HG03103 (cell line): ENCODE results near the gene ANXA10.
"Not testable (repeated sequence)": the region's sequence is repeated elsewhere in the genome, so short reads cannot be mapped to it uniquely, and the experiment has no call there.

Experiments used
- ATAC-seq: cut with Tn5 transposase; IDR thresholded peaks from one replicate; pipeline ENCODE4 v1.9.1; 2021; ENCODE audit warnings: low read depth; ENCODE audit not compliant: unreplicated experiment

The ANXA10 gene

GRCh38 chr4:168092176-168092712, at the start of gene ANXA10:
Gene ANXA10, plus strand, starts transcription at chr4:168092537. Its CDS starts 164 bp downstream, at chr4:168092701.
- ATAC-seq = no peak

GRCh38 chr4:168045354-168045753, 47.0 kb upstream of the ANXA10 start:
- ATAC-seq = no peak

DNA sequence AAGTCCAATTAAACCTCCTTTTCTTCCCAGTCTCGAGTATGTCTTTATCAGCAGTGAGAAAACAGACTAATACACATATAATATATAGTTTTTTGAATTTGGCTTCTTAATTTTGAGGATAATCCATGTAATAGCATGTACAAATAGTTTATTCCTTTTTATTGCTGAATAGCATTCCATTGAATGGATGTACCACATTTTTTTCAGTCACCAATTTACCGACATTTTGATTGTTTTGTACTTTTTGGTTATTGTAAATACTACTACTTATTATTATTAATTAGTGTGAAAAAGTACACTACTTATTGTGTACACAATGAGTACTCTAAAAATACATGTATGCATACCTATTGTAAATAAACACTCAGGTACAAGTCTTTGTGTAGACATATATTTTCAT, 42.3 kb upstream of the ANXA10 start:
- no peak for ATAC-seq

- no peak for ATAC-seq
These were observed 40.8 kb upstream of the ANXA10 start for GRCh38 chr4:168051526-168051925.

DNA sequence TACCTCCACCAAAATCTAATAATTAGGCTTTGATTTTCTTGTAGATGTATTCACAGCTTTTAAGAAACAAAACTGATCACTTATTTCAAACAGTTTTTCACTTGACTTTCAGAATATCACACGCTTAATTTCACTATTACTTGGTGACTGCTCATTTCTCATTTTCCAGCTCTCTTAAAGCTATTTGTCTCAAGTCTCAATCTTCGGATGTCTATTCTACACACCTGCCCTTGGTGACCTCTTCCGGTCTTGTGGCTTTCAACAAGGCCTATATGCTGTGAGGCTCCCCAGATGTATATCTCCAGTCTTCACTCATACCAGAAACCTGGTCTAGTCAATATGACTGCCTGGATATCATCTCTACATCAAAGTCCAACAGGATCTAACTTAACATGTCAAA, 34.9 kb upstream of the ANXA10 start:
- ATAC-seq = no peak

DNA sequence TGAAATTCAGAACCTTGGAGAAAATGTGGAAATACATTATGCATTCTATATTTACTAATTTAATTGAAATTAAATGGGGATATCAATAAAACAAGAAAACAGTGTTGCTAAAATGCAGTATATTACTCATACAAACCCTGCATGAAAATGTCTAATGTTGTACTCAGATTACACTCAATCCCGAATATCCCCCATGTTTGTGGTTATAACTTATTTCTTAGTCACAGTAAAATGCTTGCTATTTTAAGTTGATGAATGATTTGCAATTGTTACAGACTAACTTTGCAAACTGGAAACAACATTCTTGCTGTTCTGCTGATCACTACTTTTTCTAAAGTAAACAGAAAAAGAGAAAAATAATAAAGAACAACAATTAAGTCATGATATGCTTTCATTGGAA, 33.1 kb upstream of the ANXA10 start:
- ATAC-seq = no peak

GRCh38 chr4:168063031-168063430, 29.3 kb upstream of the ANXA10 start:
- no peak for ATAC-seq

GRCh38 chr4:168070903-168071302, 21.4 kb upstream of the ANXA10 start:
- ATAC-seq = no peak

DNA sequence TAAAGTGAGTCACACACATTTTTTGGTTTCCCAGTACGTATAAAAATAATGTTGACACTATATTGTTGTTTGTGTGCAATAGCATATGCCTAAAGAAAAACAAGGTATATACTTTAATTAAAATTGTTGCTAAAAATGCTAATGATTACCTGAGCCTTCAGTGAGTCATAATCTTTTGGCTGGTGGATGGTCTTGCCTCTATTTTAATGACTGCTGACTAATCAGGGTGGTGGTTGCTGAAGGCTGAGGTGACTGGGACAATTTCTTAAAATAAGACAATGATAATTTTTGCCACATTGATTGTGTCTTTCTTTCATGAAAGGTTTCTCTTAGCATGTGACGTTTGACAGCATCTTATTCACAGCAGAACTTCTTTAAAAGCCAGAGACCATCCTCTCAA, 21.0 kb upstream of the ANXA10 start:
- no peak for ATAC-seq

- no peak for ATAC-seq
These were observed 17.5 kb upstream of the ANXA10 start for GRCh38 chr4:168074861-168075260.

- ATAC-seq = peak; percentile 98
These were observed 15.2 kb upstream of the ANXA10 start for GRCh38 chr4:168076989-168077725.

- no peak for ATAC-seq
These were observed 14.6 kb upstream of the ANXA10 start for GRCh38 chr4:168077726-168078239.

- ATAC-seq = no peak
These were observed 10.0 kb upstream of the ANXA10 start for GRCh38 chr4:168082379-168082778.

DNA sequence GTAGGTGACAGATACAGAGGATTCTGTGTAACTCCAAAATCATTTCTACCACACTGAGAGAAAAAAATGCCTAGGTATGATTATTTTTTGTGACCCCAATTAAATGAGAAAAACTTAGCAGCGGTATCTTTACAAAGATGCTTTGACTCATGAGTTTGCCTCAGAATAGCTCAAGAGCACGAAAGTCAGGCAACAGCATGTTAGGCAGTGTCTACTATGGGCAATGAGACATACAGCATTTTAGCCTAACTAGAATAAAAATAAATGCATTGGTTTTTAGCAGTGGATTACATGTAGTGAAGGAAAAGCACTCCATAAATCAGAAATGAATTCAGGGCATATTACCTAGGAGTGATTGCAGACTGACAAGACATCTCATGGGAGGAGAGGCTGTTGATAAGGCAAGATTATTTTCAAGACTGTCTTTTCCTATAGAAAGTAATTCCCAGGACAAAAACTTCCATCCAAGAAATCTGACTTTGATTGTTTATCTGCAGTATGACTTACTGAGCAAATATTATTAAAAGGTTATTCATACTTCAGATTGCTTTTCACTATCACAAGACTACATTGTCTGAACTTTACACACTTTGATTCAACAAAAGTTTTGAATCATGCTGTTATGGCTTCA, 3.6 kb downstream of the ANXA10 start:
- no peak for ATAC-seq

DNA sequence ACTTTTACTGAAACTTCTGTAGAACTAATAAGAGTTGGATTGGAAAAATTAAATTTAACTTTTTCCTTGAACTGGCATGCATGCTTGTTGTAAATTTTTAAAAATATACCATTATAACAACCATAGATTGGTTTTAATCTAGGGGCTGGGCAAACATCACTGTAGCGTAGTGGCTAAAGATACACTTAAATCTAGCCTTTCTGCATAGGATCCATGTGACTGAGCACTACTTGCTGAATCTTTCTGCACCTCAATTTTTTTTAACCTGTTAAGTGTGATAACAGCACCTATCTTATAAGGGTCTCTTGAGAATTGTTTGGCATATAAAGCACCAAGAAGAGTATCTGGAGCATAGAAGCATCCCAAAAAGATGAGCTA, 4.1 kb downstream of the ANXA10 start:
- no peak for ATAC-seq

GRCh38 chr4:168097161-168097560, 4.8 kb downstream of the ANXA10 start:
- ATAC-seq = no peak

GRCh38 chr4:168098248-168098717, 5.9 kb downstream of the ANXA10 start:
- no peak for ATAC-seq

DNA sequence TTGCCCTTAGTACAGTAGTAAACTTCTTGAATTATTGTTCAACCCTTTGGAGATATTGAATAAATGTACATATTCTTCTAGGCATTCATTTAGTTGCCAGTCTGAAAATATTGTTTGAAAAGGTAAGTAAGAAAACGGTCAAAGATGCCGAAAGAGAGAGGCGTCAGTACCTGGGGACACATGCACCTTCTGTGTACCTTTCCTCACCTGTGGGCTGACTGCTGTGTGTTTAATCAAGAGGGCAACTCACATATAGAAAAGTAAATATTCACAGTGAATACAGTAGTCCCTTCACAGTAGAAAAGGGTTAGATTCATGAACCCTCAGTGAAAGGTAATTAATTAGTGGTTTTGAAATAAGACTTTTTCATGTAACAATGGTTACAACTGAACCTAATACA, 6.9 kb downstream of the ANXA10 start:
- no peak for ATAC-seq

DNA sequence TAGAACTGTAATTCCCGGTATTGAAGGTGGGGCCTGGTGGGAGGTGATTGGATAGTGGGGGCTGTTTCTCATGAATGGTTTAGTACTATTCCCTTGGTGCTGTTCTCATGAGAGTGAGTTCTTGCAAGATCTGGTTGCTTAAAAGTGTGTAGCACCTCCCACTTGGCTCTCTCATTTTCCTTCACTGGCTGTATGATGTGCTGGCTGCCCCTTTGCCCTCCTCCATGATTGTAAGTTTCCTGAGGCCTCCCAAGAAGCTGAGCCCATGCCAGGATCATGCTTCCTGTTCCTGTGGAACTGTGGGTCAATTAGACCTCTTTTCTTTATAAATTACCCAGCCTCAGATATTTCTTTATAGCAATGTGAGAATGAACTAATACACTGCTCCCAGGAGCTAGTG, 8.7 kb downstream of the ANXA10 start:
- no peak for ATAC-seq

DNA sequence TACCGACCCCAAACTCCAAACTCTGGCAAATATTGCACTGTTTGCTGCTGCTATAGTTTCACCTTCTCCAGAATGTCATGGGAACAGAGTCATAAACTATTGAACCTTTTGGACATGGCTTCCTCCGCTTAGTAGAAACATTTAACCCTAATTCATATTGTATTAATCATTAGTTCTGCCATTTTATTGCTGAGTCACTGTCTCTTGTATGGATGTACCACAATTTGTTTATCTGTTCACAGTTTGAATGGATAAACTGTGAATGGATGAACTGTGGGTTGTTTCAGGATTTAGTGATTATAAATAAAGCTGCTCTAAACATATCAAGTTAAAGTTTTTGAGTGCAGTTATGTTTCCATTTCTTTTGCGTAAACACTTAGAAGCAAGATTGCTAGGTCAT, 10.1 kb downstream of the ANXA10 start:
- no peak for ATAC-seq

DNA sequence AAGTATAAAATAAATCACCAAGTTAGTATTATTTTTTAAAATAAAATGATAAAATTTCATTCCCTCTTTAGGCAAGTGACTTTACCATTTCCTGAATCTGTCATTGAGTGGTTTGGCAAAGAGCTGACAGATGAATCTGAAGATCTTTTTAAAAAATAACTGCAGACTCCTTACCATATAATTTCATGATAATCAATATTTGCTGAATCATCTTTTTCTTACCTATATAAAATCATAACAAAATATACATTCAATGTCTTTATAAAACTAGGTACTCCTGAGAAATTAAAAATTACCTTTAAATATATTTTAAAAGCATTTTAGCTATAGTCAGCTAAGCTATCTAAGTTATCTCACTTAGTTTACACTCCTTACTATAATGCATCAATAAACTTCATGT, 17.2 kb downstream of the ANXA10 start:
- ATAC-seq = no peak

- not testable (repeated sequence) for ATAC-seq
These were observed 20.7 kb downstream of the ANXA10 start for GRCh38 chr4:168113059-168113458.
